WI38 (cell line): ENCODE results near the gene KRT26.

ENCODE experiments used
- H3K4me3 ChIP-seq: 2 replicates; pipeline ENCODE4 v1.5.1; 2011; ENCODE audit warnings: low read depth, mild to moderate bottlenecking, control low read depth, low read length
- CTCF ChIP-seq: IDR thresholded peaks from 2 replicates; pipeline ENCODE4 v1.5.1; 2012; ENCODE audit warnings: low read depth, mild to moderate bottlenecking, control low read depth, low read length

KRT26 gene

GRCh38 chr17:40778461-40778860 is 6.5 kb upstream of the KRT26 start:
- TF ChIP-seq CTCF: no peak
- H3K4me3 ChIP-seq: no peak overlapping the region

DNA sequence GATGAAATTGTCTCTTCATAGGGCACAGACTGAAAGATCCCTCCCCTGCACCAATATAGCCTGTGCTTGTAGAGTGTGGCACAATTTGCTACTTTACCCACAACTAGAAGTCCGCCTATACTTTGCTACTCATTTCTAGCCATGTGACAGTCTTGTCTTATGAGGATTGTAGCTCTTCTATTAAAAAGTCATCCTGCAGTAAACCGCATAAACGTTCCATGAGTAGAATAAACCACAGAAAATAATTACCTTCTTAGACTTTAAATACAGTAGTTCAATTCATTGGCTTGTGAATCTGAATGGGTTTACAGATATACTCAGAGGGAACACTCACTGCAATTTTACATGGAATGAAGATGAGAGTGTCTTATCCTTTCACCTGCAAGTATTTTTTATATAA is 6.0 kb upstream of the KRT26 start:
- no peak overlapping the region for H3K4me3 ChIP-seq
- no peak for TF ChIP-seq CTCF

DNA sequence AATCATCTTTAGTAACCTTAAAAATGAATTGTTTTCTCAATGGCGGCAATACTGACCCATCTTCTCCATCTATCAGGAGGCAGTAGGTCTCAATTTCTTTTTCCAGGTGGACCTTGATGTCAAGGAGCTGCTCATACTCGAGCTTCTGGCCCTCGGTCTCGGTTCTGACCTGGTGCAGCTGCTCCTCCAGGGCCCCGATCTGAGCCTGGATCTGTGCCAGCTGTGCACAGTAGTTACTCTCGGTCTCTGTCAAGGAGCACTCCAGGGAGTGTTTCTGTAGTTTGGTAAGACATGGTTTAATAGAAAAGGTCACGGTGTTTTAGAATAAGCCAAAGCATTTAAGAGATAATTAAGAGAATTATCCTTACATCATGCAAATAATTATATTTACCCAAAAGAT is 5.5 kb upstream of the KRT26 start:
- H3K4me3 ChIP-seq: no peak overlapping the region
- no peak for TF ChIP-seq CTCF

GRCh38 chr17:40775945-40776344 is 3.9 kb upstream of the KRT26 start:
- TF ChIP-seq CTCF: no peak

GRCh38 chr17:40765657-40766056 is 6.3 kb downstream of the KRT26 start:
- H3K4me3 ChIP-seq: no peak overlapping the region
- no peak for TF ChIP-seq CTCF

More at GRCh38 chr17:40775945-40776344, 3.9 kb upstream of the KRT26 start:
- H3K4me3 ChIP-seq: no peak overlapping the region

- TF ChIP-seq CTCF: no peak
- no peak overlapping the region for H3K4me3 ChIP-seq
Measured at GRCh38 chr17:40763752-40764151, 8.2 kb downstream of the KRT26 start.

GRCh38 chr17:40760105-40761016 is 11.6 kb downstream of the KRT26 start:
- TF ChIP-seq CTCF: no peak
- no peak overlapping the region for H3K4me3 ChIP-seq
